H1 (cell line): ENCODE results near the gene GZMA. TPM values are rescaled to one million over a fixed set of nuclear protein-coding genes. Genes with fewer than 3 reads are reported as not detected.
"Not testable (repeated sequence)": the region's sequence is repeated elsewhere in the genome, so short reads cannot be mapped to it uniquely, and the experiment has no call there.

Experiments
- CTCF ChIA-PET: fragments of 300-600 bp; sonication (Branson Sonifier 250); formaldehyde crosslinking; loops from one replicate; lab custom pipeline; 2021; ENCODE audit not compliant: partially characterized antibody; lab: Charles Lee
- POLR2A ChIA-PET: fragments of 300-600 bp; sonication (Branson Sonifier 250); formaldehyde crosslinking; loops from one replicate; lab custom pipeline; 2021; ENCODE audit warnings: inconsistent platforms; ENCODE audit not compliant: partially characterized antibody; lab: Charles Lee
- DNase-seq, 2 experiments: peaks; one replicate each; pipeline versions ENCODE4 v3.0.0 to v3.0.0-alpha.2; 2010 to 2022; ENCODE audit warnings: low spot score in 2 of 2, low read depth in 1 of 2, mixed read lengths in 1 of 2
- FAIRE-seq: peaks from 2 replicates; lab custom pipeline; 2011; peaks lifted over from hg19 to GRCh38; lab: Jason Lieb, UNC
- H2AFZ ChIP-seq: 2 replicates; pipeline ENCODE4 v1.8.1; 2012; ENCODE audit warnings: low read length, inconsistent platforms
- H2AK5ac ChIP-seq: 2 replicates; pipeline ENCODE4 v1.6.1; 2013; ENCODE audit warnings: low read depth, low read length
- H2BK120ac ChIP-seq: replicated peaks from 2 replicates; pipeline ENCODE3; 2013; ENCODE audit warnings: low read depth, low read length, inconsistent platforms
- H2BK12ac ChIP-seq: 2 replicates; pipeline ENCODE4 v1.6.1; 2013; ENCODE audit warnings: low read depth, low read length
- H2BK15ac ChIP-seq: 2 replicates; pipeline ENCODE4 v1.6.1; 2013; ENCODE audit warnings: low read length
- H2BK20ac ChIP-seq: 2 replicates; pipeline ENCODE4 v1.6.1; 2013; ENCODE audit warnings: low read length
- H2BK5ac ChIP-seq: 2 replicates; pipeline ENCODE4 v1.6.1; 2013; ENCODE audit warnings: low read depth, low read length
- H3K14ac ChIP-seq: 2 replicates; pipeline ENCODE4 v1.6.1; 2013; ENCODE audit warnings: inconsistent platforms; ENCODE audit not compliant: insufficient read length
- H3K18ac ChIP-seq: 2 replicates; pipeline ENCODE4 v1.6.1; 2013; ENCODE audit warnings: low read length; ENCODE audit errors: extremely low read depth
- H3K23ac ChIP-seq: 2 replicates; pipeline ENCODE4 v1.6.1; 2013; ENCODE audit warnings: inconsistent platforms; ENCODE audit not compliant: insufficient read length
- H3K23me2 ChIP-seq: 2 replicates; pipeline ENCODE4 v1.6.1; 2013; ENCODE audit warnings: low read depth, low read length
- H3K27ac ChIP-seq: 2 replicates; pipeline ENCODE4 v1.6.1; 2011; ENCODE audit warnings: low read depth, low read length, inconsistent platforms
- H3K27me3 ChIP-seq, 4 experiments: replicated peaks in 1 of 4; 1 replicate in 1 of 4; 2 replicates in 3 of 4; pipeline versions ENCODE4 v1.6.1 to v1.8.1; 2011 to 2013; ENCODE audit warnings: low read length in 3 of 4, mild to moderate bottlenecking in 3 of 4, inconsistent platforms in 2 of 4, mixed read lengths in 2 of 4, moderate library complexity in 1 of 4; ENCODE audit not compliant: control insufficient read depth in 3 of 4, insufficient read depth in 3 of 4; ENCODE audit errors: extremely low read depth in 1 of 4
- H3K36me3 ChIP-seq, 4 experiments: 2 replicates each; pipeline versions ENCODE4 v1.6.1 to v1.8.1; 2011 to 2013; ENCODE audit warnings: mild to moderate bottlenecking in 4 of 4, low read length in 3 of 4, moderate library complexity in 2 of 4, control low read depth in 1 of 4, inconsistent platforms in 1 of 4; ENCODE audit not compliant: insufficient read depth in 4 of 4, control insufficient read depth in 2 of 4
- H3K4ac ChIP-seq: replicated peaks from 2 replicates; pipeline ENCODE3; 2013; ENCODE audit warnings: low read length, low read depth, mixed read lengths, inconsistent platforms; ENCODE audit not compliant: insufficient read length
- H3K4me1 ChIP-seq, 4 experiments: replicated peaks in 1 of 4; 1 replicate in 1 of 4; 2 replicates in 3 of 4; pipeline versions ENCODE4 v1.6.1 to v1.8.1; 2011 to 2013; ENCODE audit warnings: low read length in 3 of 4, inconsistent platforms in 2 of 4, mixed read lengths in 1 of 4; ENCODE audit not compliant: insufficient read depth in 4 of 4, control insufficient read depth in 3 of 4
- H3K4me2 ChIP-seq, 2 experiments: 2 replicates each; pipeline versions ENCODE4 v1.6.1 to v1.8.1; 2011 to 2013; ENCODE audit warnings: low read depth in 2 of 2, low read length in 2 of 2, control low read depth in 1 of 2, inconsistent platforms in 1 of 2, mild to moderate bottlenecking in 1 of 2; ENCODE audit not compliant: insufficient read depth in 1 of 2
- H3K4me3 ChIP-seq, 4 experiments: fragments of 200-600, 300-600 bp in 1 of 4; sonication (generic), shearing (Covaris generic), sonication (Bioruptor Twin) in 1 of 4; 2 replicates each; pipeline versions ENCODE4 v1.5.1 to v1.8.1; 2011 to 2016; ENCODE audit warnings: low read length in 4 of 4, low read depth in 3 of 4, control low read depth in 2 of 4, inconsistent platforms in 2 of 4, mild to moderate bottlenecking in 2 of 4, mixed read lengths in 1 of 4, moderate library complexity in 1 of 4; ENCODE audit not compliant: insufficient read depth in 2 of 4; ENCODE audit errors: extremely low read depth in 1 of 4
- H3K56ac ChIP-seq: replicated peaks from 2 replicates; pipeline ENCODE3; 2013; ENCODE audit warnings: low read depth, mild to moderate bottlenecking, mixed read lengths, low read length, inconsistent platforms; ENCODE audit not compliant: insufficient read length
- H3K79me1 ChIP-seq: 2 replicates; pipeline ENCODE4 v1.6.1; 2013; ENCODE audit warnings: low read depth, low read length, control low read depth
- H3K79me2 ChIP-seq, 2 experiments: 2 replicates each; pipeline versions ENCODE4 v1.6.1 to v1.8.1; 2012 to 2013; ENCODE audit warnings: low read length in 2 of 2, mild to moderate bottlenecking in 2 of 2, inconsistent platforms in 1 of 2; ENCODE audit not compliant: insufficient read depth in 2 of 2, control insufficient read depth in 1 of 2
- H3K9ac ChIP-seq, 4 experiments: replicated peaks in 1 of 4; 1 replicate in 1 of 4; 2 replicates in 3 of 4; pipeline versions ENCODE4 v1.6.1 to v1.8.1; 2011 to 2013; ENCODE audit warnings: low read depth in 3 of 4, low read length in 3 of 4, control low read depth in 2 of 4, mild to moderate bottlenecking in 2 of 4, moderate library complexity in 2 of 4, inconsistent platforms in 1 of 4; ENCODE audit errors: extremely low read depth in 1 of 4
- H3K9me3 ChIP-seq, 2 experiments: 2 replicates each; pipeline versions ENCODE4 v1.6.1 to v1.8.1; 2012 to 2013; ENCODE audit warnings: mild to moderate bottlenecking in 2 of 2, moderate library complexity in 2 of 2, control low read depth in 1 of 2, inconsistent platforms in 1 of 2, low read depth in 1 of 2, low read length in 1 of 2, mixed read lengths in 1 of 2; ENCODE audit not compliant: insufficient read depth in 2 of 2
- H4K20me1 ChIP-seq, 2 experiments: replicated peaks in 1 of 2; 2 replicates each; pipeline versions ENCODE3 to v1.8.1; 2011 to 2013; ENCODE audit warnings: inconsistent platforms in 2 of 2, low read length in 2 of 2, mild to moderate bottlenecking in 1 of 2; ENCODE audit not compliant: insufficient read depth in 2 of 2, control insufficient read depth in 1 of 2
- H4K5ac ChIP-seq: 2 replicates; pipeline ENCODE4 v1.6.1; 2013; ENCODE audit warnings: low read length, low read depth, mixed read lengths, inconsistent platforms; ENCODE audit not compliant: insufficient read length
- H4K8ac ChIP-seq: 2 replicates; pipeline ENCODE4 v1.8.0; 2013; ENCODE audit warnings: mild to moderate bottlenecking, moderate library complexity, low read length, inconsistent platforms; ENCODE audit not compliant: insufficient read depth; ENCODE audit errors: extremely low read depth
- H4K91ac ChIP-seq: replicated peaks from 2 replicates; pipeline ENCODE3; 2013; ENCODE audit warnings: low read length, mixed read lengths, inconsistent platforms; ENCODE audit not compliant: insufficient read length
- USF2 ChIP-seq: IDR thresholded peaks from 2 replicates; pipeline ENCODE4 v1.6.1; 2011; ENCODE audit warnings: low read length, improper control_type of control experiment
- polyA plus RNA-seq, 7 experiments: library from polyadenylated mRNA; depleted of rRNA in 3 of 7; stranded (reverse) in 5 of 7; unstranded in 2 of 7; fragments of >200 nt in 5 of 7; fragments of 200-250 nt in 2 of 7; gene quantifications; 1 replicate in 5 of 7; 2 replicates in 1 of 7; 4 replicates in 1 of 7; pipeline versions ENCODE4 v1.2.1 to v1.2.3, GENCODE V29; 2011 to 2013; ENCODE audit warnings: missing spikeins in 2 of 7, mixed read lengths in 2 of 7
- total RNA-seq: library from RNA; stranded (reverse); fragmentation: NEBNext Ultra II Directional; extraction: Animal tissue kit (Norgen Biotek cat#: 25700); gene quantifications from 2 replicates; pipeline ENCODE4 v1.2.1, GENCODE V29; 2021

GZMA gene
- total and polyA plus RNA-seq, 2 of the 8 experiments (the other 6 are each of a cell fraction or from before 2014, with no cell fraction given), result not detected

- no peak for TF ChIP-seq USF2
These were observed 5.6 kb upstream of the GZMA start (continued) for GRCh38 chr5:55096861-55097260.

- H3K23ac ChIP-seq, H2BK120ac ChIP-seq, FAIRE-seq, H3K23me2 ChIP-seq, H3K79me2 ChIP-seq, POLR2A ChIA-PET, H3K36me3 ChIP-seq, H3K14ac ChIP-seq, H3K4me2 ChIP-seq, DNase-seq, H3K4me3 ChIP-seq, H3K79me1 ChIP-seq, H4K8ac ChIP-seq, H3K9me3 ChIP-seq, H2BK5ac ChIP-seq, H2BK20ac ChIP-seq, H4K91ac ChIP-seq, H4K5ac ChIP-seq, H3K27ac ChIP-seq, H2AK5ac ChIP-seq, H2AFZ ChIP-seq, H3K4me1 ChIP-seq, H3K56ac ChIP-seq, H3K27me3 ChIP-seq, H4K20me1 ChIP-seq, H3K9ac ChIP-seq, H3K4ac ChIP-seq, H2BK12ac ChIP-seq, H2BK15ac ChIP-seq, H3K18ac ChIP-seq: not testable (repeated sequence)
- CTCF ChIA-PET, result interaction anchor here (1.8 kb wide), 1 partner anchor 142 kb away, joined by 6 read pairs; no protein-coding TSS in a partner anchor
These were observed 1.3 kb upstream of the GZMA start for GRCh38 chr5:55101148-55101547.
